H9 (cell line): ENCODE data around the gene GALNT12. TPM values are rescaled to one million over a fixed set of nuclear protein-coding genes. Genes with fewer than 3 reads are reported as not detected.

Source experiments
- DNase-seq: peaks from one replicate; pipeline ENCODE4 v3.0.0-alpha.2; 2017
- H2AFZ ChIP-seq: one replicate; pipeline ENCODE4 v1.6.1; 2013; ENCODE audit warnings: mild to moderate bottlenecking, low read length, control low read depth, moderate library complexity
- H2AK5ac ChIP-seq: 2 replicates; pipeline ENCODE4 v1.6.1; 2013; ENCODE audit warnings: low read length, control low read depth, mixed read lengths; ENCODE audit not compliant: insufficient read length
- H2BK120ac ChIP-seq: one replicate; pipeline ENCODE4 v1.6.1; 2013; ENCODE audit warnings: low read depth, mild to moderate bottlenecking, low read length, control low read depth, inconsistent platforms; ENCODE audit not compliant: poor library complexity, severe bottlenecking
- H2BK12ac ChIP-seq: 2 replicates; pipeline ENCODE4 v1.6.1; 2013; ENCODE audit warnings: low read length, control low read depth, mixed read lengths, low read depth; ENCODE audit not compliant: insufficient read length
- H2BK15ac ChIP-seq: 2 replicates; pipeline ENCODE4 v1.6.1; 2013; ENCODE audit warnings: low read depth, low read length, control low read depth
- H2BK20ac ChIP-seq: one replicate; pipeline ENCODE4 v1.6.1; 2013; ENCODE audit warnings: low read depth, mild to moderate bottlenecking, low read length, control low read depth, inconsistent platforms; ENCODE audit not compliant: poor library complexity, severe bottlenecking
- H2BK5ac ChIP-seq: 2 replicates; pipeline ENCODE4 v1.6.1; 2013; ENCODE audit warnings: low read length, control low read depth, mixed read lengths; ENCODE audit not compliant: insufficient read length
- H3K14ac ChIP-seq: 2 replicates; pipeline ENCODE4 v1.6.1; 2013; ENCODE audit warnings: low read length, control low read depth; ENCODE audit not compliant: insufficient read depth
- H3K18ac ChIP-seq: 2 replicates; pipeline ENCODE4 v1.6.1; 2013; ENCODE audit warnings: low read depth, mild to moderate bottlenecking, mixed read lengths, low read length, control low read depth; ENCODE audit not compliant: insufficient read length
- H3K23ac ChIP-seq: 2 replicates; pipeline ENCODE4 v1.6.1; 2013; ENCODE audit warnings: low read length, control low read depth, mixed read lengths, low read depth; ENCODE audit not compliant: insufficient read length
- H3K23me2 ChIP-seq: 2 replicates; pipeline ENCODE4 v1.6.1; 2013; ENCODE audit warnings: low read depth, mild to moderate bottlenecking, mixed read lengths, low read length, control low read depth; ENCODE audit not compliant: insufficient read length, poor library complexity, severe bottlenecking
- H3K27ac ChIP-seq: 2 replicates; pipeline ENCODE4 v1.5.1; 2013; ENCODE audit warnings: low read length, control low read depth, mixed read lengths, low read depth; ENCODE audit not compliant: insufficient read length
- H3K27me3 ChIP-seq: 2 replicates; pipeline ENCODE4 v1.6.1; 2013; ENCODE audit warnings: low read length, control low read depth, inconsistent platforms; ENCODE audit not compliant: insufficient read depth
- H3K4ac ChIP-seq: 2 replicates; pipeline ENCODE4 v1.6.1; 2013; ENCODE audit warnings: low read depth, mild to moderate bottlenecking, control low read depth, inconsistent platforms, low read length, moderate library complexity
- H3K4me1 ChIP-seq: 2 replicates; pipeline ENCODE4 v1.6.1; 2013; ENCODE audit warnings: low read length, control low read depth, inconsistent platforms; ENCODE audit not compliant: insufficient read depth
- H3K4me2 ChIP-seq: 2 replicates; pipeline ENCODE4 v1.6.1; 2013; ENCODE audit warnings: low read length, control low read depth, mixed read lengths; ENCODE audit not compliant: insufficient read length, insufficient read depth
- H3K56ac ChIP-seq: 2 replicates; pipeline ENCODE4 v1.6.1; 2013; ENCODE audit warnings: low read depth, mild to moderate bottlenecking, mixed read lengths, low read length, control low read depth; ENCODE audit not compliant: insufficient read length
- H3K79me1 ChIP-seq: 2 replicates; pipeline ENCODE4 v1.6.1; 2013; ENCODE audit warnings: low read depth, mild to moderate bottlenecking, moderate library complexity, low read length, control low read depth, inconsistent platforms; ENCODE audit not compliant: insufficient read depth, poor library complexity, severe bottlenecking
- H3K79me2 ChIP-seq: 2 replicates; pipeline ENCODE4 v1.6.1; 2013; ENCODE audit warnings: low read length, control low read depth, inconsistent platforms; ENCODE audit not compliant: insufficient read depth
- H3K9ac ChIP-seq: 2 replicates; pipeline ENCODE4 v1.6.1; 2013; ENCODE audit warnings: low read length, control low read depth, mixed read lengths; ENCODE audit not compliant: insufficient read length; ENCODE audit errors: extremely low read depth
- H3K9me3 ChIP-seq: one replicate; pipeline ENCODE4 v1.6.1; 2013; ENCODE audit warnings: low read depth, low read length, inconsistent platforms; ENCODE audit not compliant: control insufficient read depth
- H3T11ph ChIP-seq: one replicate; pipeline ENCODE4 v1.6.1; 2013; ENCODE audit warnings: mild to moderate bottlenecking, low read length, control low read depth, inconsistent platforms
- H4K20me1 ChIP-seq: one replicate; pipeline ENCODE4 v1.6.1; 2013; ENCODE audit not compliant: control insufficient read depth, insufficient read length, insufficient read depth
- H4K5ac ChIP-seq: 2 replicates; pipeline ENCODE4 v1.6.1; 2013; ENCODE audit warnings: low read depth, mild to moderate bottlenecking, mixed read lengths, low read length, control low read depth; ENCODE audit not compliant: insufficient read length
- H4K8ac ChIP-seq: replicated peaks from 2 replicates; pipeline ENCODE4 v1.6.1; 2013; ENCODE audit warnings: low read length, control low read depth, mixed read lengths, low read depth; ENCODE audit not compliant: insufficient read length
- H4K91ac ChIP-seq: 2 replicates; pipeline ENCODE4 v1.6.1; 2013; ENCODE audit warnings: low read depth, mild to moderate bottlenecking, moderate library complexity, mixed read lengths, low read length, control low read depth; ENCODE audit not compliant: insufficient read length
- H3K27ac Mint-ChIP-seq, 3 experiments: 2 replicates in 2 of 3; 3 replicates in 1 of 3; pipeline ENCODE4 v1.8.0; 2020 to 2021; ENCODE audit warnings: mixed read lengths in 3 of 3, mild to moderate bottlenecking in 1 of 3, moderate library complexity in 1 of 3
- H3K27me3 Mint-ChIP-seq: 2 replicates; pipeline ENCODE4 v1.8.0; 2021; ENCODE audit warnings: low read depth, mild to moderate bottlenecking, moderate library complexity, mixed read lengths
- H3K36me3 Mint-ChIP-seq, 3 experiments: 2 replicates in 2 of 3; 3 replicates in 1 of 3; pipeline ENCODE4 v1.8.0; 2020 to 2021; ENCODE audit warnings: low read depth in 3 of 3, mixed read lengths in 3 of 3; ENCODE audit not compliant: insufficient read depth in 1 of 3
- H3K4me1 Mint-ChIP-seq, 2 experiments: 2 replicates each; pipeline ENCODE4 v1.8.0; 2020; ENCODE audit warnings: mixed read lengths in 2 of 2
- H3K4me3 Mint-ChIP-seq, 2 experiments: 2 replicates in 1 of 2; 3 replicates in 1 of 2; pipeline ENCODE4 v1.8.0; 2020 to 2021; ENCODE audit warnings: mild to moderate bottlenecking in 2 of 2, mixed read lengths in 2 of 2, moderate library complexity in 1 of 2
- H3K9me3 Mint-ChIP-seq, 2 experiments: 2 replicates in 1 of 2; 3 replicates in 1 of 2; pipeline ENCODE4 v1.8.0; 2020; ENCODE audit warnings: mild to moderate bottlenecking in 2 of 2, mixed read lengths in 2 of 2, moderate library complexity in 1 of 2
- WGBS: extraction: QIAGEN DNeasy Blood & Tissue Kit; methylation state at CpG from one replicate; pipeline ENCODE4 v1.1.7; 2013; ENCODE audit warnings: missing lambda C conversion rate, low lambda C conversion rate, mixed read lengths; ENCODE audit not compliant: insufficient read length; ENCODE audit errors: extremely low coverage; 5-methylcytosine and 5-hydroxymethylcytosine counted together
- total RNA-seq: library from RNA; stranded (reverse); gene quantifications from 2 replicates; pipeline ENCODE4 v1.2.1, GENCODE V29; 2021
- TF ChIP-seq, protein P1 (sequence below): fragments of 200-600 bp; sonication (generic); conservative IDR thresholded peaks from 3 replicates; pipeline ENCODE4 v1.8.0; 2021; ENCODE audit warnings: antibody characterized with exemption, mild to moderate bottlenecking

The GALNT12 gene
- total RNA-seq, 1 experiment from 2014 or later: 18.0 TPM

DNA sequence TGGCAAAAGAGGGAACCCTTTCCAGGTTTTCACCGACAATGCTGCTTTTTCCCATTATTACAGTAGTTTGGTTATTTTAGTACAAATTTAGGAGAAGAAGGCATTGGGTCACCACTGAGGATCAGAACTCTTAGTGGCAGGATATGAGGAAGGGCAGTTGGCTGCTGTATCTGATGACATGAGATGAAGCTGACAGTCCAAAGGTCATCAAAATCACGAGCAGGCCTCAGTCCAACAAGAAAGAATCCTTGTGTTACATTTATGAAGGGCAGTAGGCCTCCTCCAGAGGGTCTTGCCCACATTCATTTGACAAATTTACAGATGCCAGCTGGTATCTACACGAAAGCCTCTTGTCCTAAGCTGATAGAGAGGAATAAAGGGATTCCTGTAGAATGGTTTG, 86.7 kb downstream of the GALNT12 start:
- H3K27me3 Mint-ChIP-seq: no peaks in the 10 kb centered on the region; the same call in 1 of the 2 replicates
- Histone ChIP-seq H3K56ac (no peak overlapping the region), H3K9me3 (no peaks in the 10 kb centered on the region), H2BK20ac (no peak overlapping the region), H4K8ac (no peak overlapping the region), H2AK5ac (no peak overlapping the region), H4K5ac (no peak overlapping the region), H2BK120ac (no peak overlapping the region), H4K20me1 (no peaks in the 10 kb centered on the region), H3K4me1 (no peaks in the 10 kb centered on the region), H3T11ph (no peak overlapping the region), H3K23me2 (no peaks in the 10 kb centered on the region), H3K27me3 (no peaks in the 10 kb centered on the region), H3K79me1 (no peaks in the 10 kb centered on the region), H2AFZ (no peak overlapping the region), H3K4me2 (no peak overlapping the region), H3K79me2 (no peaks in the 10 kb centered on the region), H3K14ac (no peak overlapping the region), H3K18ac (no peak overlapping the region), H2BK15ac (no peak overlapping the region), H3K9ac (no peak overlapping the region), H2BK12ac (no peak overlapping the region), H3K23ac (no peak overlapping the region), H2BK5ac (no peak overlapping the region), H3K4ac (no peak overlapping the region), H4K91ac (no peak overlapping the region), H3K27ac (no peak overlapping the region)
- DNase-seq: no peak
- TF ChIP-seq, protein P1, sequence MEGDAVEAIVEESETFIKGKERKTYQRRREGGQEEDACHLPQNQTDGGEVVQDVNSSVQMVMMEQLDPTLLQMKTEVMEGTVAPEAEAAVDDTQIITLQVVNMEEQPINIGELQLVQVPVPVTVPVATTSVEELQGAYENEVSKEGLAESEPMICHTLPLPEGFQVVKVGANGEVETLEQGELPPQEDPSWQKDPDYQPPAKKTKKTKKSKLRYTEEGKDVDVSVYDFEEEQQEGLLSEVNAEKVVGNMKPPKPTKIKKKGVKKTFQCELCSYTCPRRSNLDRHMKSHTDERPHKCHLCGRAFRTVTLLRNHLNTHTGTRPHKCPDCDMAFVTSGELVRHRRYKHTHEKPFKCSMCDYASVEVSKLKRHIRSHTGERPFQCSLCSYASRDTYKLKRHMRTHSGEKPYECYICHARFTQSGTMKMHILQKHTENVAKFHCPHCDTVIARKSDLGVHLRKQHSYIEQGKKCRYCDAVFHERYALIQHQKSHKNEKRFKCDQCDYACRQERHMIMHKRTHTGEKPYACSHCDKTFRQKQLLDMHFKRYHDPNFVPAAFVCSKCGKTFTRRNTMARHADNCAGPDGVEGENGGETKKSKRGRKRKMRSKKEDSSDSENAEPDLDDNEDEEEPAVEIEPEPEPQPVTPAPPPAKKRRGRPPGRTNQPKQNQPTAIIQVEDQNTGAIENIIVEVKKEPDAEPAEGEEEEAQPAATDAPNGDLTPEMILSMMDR: no peak
- no peaks in the 10 kb centered on the region for H3K36me3 Mint-ChIP-seq
- H3K27ac Mint-ChIP-seq: no peak overlapping the region
- H3K9me3 Mint-ChIP-seq: peaks cover 6 to 12% of the 10 kb centered on the region in 2 experiments; a peak in 4 of 5 replicates
- no peak overlapping the region for H3K4me3 Mint-ChIP-seq
- WGBS: no CpG with 5 or more reads among the region's 3 CpGs
- H3K4me1 Mint-ChIP-seq: no peaks in the 10 kb centered on the region
